GM19468 (cell line): ENCODE data around the gene TSPAN11.
"Not testable (repeated sequence)": the region's sequence is repeated elsewhere in the genome, so short reads cannot be mapped to it uniquely, and the experiment has no call there.

Source experiments
- ATAC-seq: cut with Tn5 transposase; IDR thresholded peaks from one replicate; pipeline ENCODE4 v1.9.1; 2021; ENCODE audit warnings: mild to moderate bottlenecking, moderate library complexity, moderate number of reproducible peaks; ENCODE audit not compliant: unreplicated experiment; ENCODE audit errors: extremely low read depth

TSPAN11 gene

GRCh38 chr12:30926243-30927221 lies at the start of gene TSPAN11:
Gene TSPAN11, plus strand, starts transcription at chr12:30926748. Its CDS starts 27,244 bp downstream, at chr12:30953992.
- no peak for ATAC-seq

DNA sequence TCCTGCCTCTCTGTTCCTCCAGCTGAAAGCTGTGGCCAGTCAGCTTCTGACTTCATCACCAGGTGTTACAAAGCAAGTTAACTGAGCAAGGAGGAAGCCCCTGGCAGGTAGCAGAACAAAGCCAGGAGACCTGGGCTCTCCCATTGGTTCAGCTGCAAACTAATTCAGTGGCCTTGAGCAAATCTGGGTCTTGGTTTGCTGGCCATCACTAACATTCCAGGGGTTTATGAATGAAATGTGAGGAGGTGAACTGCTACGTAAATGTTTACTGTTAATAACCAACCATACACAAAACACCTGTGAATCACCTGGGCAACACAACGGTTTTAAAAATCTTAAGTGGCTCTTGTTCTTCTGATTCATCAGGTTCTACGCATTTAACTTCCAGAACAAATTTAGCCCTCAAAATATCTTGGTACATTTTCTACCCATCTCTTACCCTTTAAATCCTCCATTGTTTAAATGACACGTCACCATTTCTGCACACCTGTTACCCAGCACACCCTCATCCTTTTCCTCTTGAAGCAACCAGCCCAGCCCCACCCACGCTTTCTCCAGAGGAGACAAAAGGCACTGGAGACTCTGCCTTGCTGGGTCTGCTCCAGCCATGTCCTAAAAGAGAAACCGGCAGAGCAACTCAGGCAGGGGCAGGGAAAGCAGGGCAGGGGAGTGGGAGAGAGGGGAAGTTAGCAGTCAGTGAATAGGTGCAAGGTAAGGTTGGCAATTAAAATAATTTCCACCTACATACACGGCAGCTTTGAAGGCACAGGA lies 49.3 kb upstream of the TSPAN11 start:
- no peak for ATAC-seq

GRCh38 chr12:30878024-30878423 lies 48.5 kb upstream of the TSPAN11 start:
- ATAC-seq, result no peak

DNA sequence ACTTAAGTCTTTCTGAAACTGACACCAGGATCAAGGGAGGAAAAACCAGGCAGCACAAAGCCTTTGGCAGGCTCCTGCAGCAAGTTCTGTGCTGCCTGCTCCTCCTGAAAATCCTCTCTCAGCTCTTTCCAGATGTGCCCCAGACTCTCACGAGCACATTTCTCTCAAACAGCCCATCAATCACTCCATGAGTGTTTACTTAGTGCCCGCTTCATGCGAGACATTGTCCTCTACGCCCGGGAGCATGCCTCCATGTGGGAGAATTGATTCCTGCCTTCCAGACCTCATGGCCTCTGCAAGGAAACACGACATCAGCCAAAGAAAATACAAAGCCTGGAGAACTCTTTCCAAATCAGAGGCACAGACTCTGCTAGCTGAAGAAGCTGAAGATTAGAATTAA lies 46.5 kb upstream of the TSPAN11 start:
- ATAC-seq, result no peak

DNA sequence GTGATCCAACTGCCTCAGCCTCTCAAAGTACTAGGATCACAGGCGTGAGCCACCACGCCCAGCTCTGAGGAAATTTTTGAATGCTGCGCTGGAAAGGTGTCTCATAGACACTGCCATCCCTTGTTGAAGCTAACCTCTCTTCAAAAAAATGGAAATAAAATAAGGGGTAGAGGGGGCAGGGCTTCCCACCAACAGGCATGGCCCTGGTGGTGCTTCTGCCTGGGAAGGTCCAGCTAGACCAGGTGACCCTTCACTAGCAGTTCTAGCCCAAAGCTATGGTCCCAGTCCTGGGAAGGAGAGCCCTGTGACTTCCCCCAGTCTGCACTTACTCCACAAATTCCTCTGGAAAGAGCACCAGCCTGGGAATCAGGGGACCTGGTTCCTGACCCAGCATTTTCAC lies 45.7 kb upstream of the TSPAN11 start:
- ATAC-seq, result no peak

DNA sequence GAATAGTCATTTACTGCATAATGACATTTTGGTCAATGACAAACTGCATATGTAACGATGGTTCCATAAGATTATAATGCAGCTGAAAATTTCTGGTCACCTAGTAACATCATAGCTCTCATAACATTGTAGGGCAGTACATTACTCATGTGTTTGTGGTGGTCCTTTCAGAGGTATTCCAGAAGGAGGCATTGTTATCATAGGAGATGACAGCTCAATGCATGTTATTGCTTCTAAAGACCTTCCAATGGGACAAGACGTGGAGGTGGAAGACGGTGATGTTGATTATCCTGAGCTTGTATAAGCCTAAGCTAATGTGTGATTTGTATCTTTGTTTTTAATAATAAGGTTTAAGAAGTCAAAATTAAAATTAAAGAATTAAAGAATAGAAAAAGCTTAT lies 43.8 kb upstream of the TSPAN11 start:
- ATAC-seq, result no peak

DNA sequence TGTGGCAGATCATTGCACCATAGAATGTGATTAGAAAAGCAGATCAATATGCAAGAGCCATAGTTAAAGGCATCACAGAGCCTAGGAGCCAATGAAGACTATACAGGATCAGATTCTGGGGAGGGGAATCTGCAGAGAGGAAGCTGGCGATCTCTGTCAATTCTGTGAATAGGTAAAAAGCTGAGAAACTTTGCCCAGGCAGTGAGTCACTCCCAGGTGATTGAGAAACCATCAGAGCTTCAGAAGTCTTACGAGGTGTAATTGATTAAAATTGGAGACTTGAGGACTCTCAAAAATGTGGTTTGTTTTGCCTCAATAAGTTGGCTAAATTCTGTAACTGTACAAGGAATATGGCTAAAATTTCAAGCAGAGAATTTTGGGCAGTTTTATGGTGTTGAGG lies 41.7 kb upstream of the TSPAN11 start:
- ATAC-seq, result no peak

DNA sequence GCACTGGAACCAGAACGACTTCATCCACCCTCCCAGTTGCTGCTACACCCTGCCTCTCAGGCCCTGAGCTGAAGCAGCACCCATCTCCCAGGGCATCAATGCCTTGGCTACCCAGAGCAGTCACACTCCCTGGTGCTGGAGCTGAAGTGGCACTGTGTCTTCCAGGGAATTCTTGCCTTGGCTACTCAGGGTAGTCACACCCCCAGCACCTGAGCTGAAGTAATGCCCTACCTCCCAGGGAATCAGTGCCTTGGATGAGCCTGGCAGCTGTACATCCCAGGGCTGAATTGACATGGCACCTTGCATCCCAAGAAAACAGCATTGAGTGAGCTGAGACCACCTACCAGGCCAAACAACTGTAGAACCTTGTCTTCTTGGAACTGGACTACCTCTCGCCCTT lies 41.2 kb upstream of the TSPAN11 start:
- ATAC-seq, result no peak

- ATAC-seq, result no peak
These were observed 39.3 kb upstream of the TSPAN11 start for GRCh38 chr12:30887226-30887625.

DNA sequence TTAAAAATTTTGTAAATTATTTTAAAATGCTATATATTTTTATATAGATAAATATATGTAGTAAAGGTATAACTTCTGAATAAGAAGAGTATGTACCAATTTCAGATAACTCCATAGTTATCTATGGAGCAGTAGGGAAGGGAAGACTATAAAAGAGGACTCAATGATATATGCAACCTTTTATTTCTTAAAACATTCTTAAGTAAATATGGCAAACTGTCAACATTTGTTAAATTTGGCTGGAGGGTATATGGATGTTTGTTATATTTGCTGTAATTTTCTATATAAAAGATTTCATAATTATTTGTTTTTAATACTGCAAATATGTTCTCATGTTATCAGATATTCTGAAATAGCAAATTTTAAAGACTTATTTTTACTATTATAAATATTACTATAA lies 38.3 kb upstream of the TSPAN11 start:
- no peak for ATAC-seq

GRCh38 chr12:30894531-30894930 lies 32.0 kb upstream of the TSPAN11 start:
- not testable (repeated sequence) for ATAC-seq

- no peak for ATAC-seq
These were observed 30.1 kb upstream of the TSPAN11 start for GRCh38 chr12:30896461-30896860.

DNA sequence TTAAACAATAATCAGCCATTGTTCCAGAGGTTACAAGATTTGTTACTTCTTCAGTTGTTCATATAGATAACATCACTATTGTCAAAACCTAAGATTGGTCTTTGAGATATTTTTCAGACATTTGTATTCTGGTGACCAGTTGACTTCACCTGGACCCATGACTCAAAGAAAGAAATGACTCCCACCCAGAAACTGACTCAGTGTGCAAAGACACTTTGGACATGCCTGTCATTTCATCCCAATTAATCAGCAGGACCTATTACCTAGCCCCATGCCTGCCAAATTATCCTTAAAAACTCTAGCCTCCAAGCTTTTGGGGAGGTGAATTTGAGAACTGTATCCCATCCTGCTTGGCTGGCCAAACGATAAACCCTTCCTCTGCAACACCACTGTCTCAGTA lies 27.7 kb upstream of the TSPAN11 start:
- no peak for ATAC-seq

- ATAC-seq, result no peak
These were observed 26.2 kb upstream of the TSPAN11 start for GRCh38 chr12:30900351-30900750.

DNA sequence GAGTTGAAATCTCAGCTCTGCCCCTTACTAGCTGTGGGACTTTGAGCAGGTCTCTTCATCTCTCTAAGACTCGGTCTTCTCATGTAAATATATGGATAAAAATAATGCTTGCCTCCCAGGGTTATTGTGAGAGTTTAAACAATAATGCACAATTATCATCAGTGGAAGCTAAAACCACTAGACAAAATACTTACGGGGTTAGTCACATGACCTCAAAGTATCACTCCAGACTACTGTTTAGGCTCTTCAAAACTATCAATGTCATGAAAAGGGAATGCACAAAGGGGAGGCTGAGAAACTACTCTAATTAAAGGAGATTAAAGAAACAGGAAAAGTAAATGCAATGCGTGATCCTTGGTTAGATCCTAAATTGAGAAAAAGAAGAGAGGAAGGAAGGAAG lies 24.5 kb upstream of the TSPAN11 start:
- ATAC-seq, result no peak

DNA sequence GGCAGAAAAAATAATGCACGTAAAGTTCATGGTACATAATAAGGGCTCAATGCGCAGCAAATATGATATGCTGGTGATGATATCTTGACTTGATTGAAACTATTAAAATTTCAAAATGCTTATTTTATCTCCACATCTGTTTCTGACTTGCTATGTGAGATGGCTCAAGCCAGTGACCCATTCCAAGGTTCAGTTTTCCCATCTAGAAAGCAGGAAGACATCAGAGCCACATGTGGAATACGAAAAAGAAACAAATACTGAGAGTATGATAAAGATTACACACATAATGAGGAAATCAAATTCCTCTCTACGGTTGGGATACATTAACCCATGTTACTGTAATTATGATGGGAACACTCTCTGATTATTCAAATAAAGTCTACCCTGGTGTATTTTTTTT lies 24.0 kb upstream of the TSPAN11 start:
- ATAC-seq, result no peak

- ATAC-seq, result no peak
These were observed 21.0 kb upstream of the TSPAN11 start for GRCh38 chr12:30905463-30906009.

- ATAC-seq, result no peak
These were observed 18.3 kb upstream of the TSPAN11 start for GRCh38 chr12:30908076-30908721.

DNA sequence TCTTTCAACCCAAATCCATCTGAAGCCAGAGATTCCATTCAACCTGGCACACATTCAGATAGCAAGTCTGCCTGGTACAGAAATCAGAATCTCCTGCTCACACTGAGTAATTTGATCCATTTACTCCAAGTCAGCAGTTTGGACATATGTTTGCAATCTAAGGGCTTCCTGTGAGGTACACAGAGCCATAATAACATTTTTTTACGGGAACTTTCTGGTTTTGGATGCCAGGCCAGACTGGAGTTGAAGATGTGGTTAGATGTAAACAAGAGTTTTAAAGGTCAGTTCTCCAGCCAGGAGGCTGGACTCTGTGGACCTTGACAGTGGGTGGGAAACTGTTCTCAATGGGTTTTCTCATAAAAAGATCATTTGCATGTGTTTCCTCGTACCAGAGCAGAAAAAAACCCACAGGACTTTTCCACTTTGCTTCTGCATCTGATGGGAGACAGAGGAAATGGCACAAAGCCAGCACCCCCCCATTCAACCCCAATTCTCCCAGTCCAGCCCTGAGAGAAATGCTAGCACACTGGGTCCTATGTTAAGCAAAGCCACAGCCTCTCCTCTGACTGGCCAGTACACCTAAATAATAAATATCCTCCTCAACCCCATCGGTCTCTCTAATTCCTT lies 17.7 kb upstream of the TSPAN11 start:
- ATAC-seq, result no peak
